Measurements from ENCODE around the gene UBE2K. TPM values are rescaled to one million over a fixed set of nuclear protein-coding genes. Genes with fewer than 3 reads are reported as not detected.
"Not testable (repeated sequence)": the region's sequence is repeated elsewhere in the genome, so short reads cannot be mapped to it uniquely, and the experiment has no call there.

Gene UBE2K
- total and polyA plus RNA-seq, 9 donors: 14.5 to 63.8 (median 52.2) TPM

DNA sequence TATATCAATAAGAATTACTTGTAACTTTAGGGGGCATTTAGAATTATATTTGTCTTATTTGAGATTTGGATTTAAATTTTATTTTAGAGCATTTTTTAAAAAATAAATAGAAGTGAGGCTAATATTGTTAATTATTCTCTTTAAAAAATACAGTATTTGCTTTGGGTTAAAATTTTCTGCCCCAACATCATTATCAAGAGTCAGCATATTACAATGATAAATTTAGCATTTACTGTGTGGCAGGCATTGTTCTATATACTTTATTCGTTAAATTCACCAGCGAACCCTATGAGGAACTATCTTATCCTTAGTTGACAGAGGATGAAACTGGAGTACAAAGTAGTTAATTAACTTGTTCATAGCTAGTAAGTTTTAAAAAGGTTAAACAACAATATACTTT, 34.0 kb downstream of the UBE2K start:
- H3K9me3 ChIP-seq: no peaks in the 10 kb centered on the region
- H3K36me3 ChIP-seq: no peaks in the 10 kb centered on the region
- no peak overlapping the region for H3K27ac ChIP-seq
- H3K4me1 ChIP-seq (ENCODE audit: insufficient read depth): no peaks in the 10 kb centered on the region
- DNase-seq: no peak
- TF ChIP-seq CTCF (IDR thresholded peaks at IDR 0.05) (no peak), EP300 (IDR thresholded peaks at IDR 0.05) (no peak), POLR2A (IDR thresholded peaks at IDR 0.05) (no peak)
- intact Hi-C loops (cut with DNase I): no loop called here
- no peaks in the 10 kb centered on the region for H3K27me3 ChIP-seq
- WGBS, 3 donors: 93 to 100% (median 96%) methylated on average over 2 of the region's 2 CpGs
- H3K4me3 ChIP-seq: no peak overlapping the region

GRCh38 chr4:39732728-39733127, 34.8 kb downstream of the UBE2K start:
- TF ChIP-seq POLR2A (IDR thresholded peaks at IDR 0.05): no peak
- no peak for TF ChIP-seq CTCF (IDR thresholded peaks at IDR 0.05)
- no peak for TF ChIP-seq EP300 (IDR thresholded peaks at IDR 0.05)
- no peak for DNase-seq
- H3K9me3 ChIP-seq: no peaks in the 10 kb centered on the region
- intact Hi-C loops (cut with DNase I): no loop called here
- H3K27ac ChIP-seq: no peak overlapping the region
- no peak overlapping the region for H3K4me3 ChIP-seq
- H3K27me3 ChIP-seq: no peaks in the 10 kb centered on the region
- WGBS, 3 donors: 41 to 75% (median 66%) methylated on average over 3 of the region's 3 CpGs
- no peaks in the 10 kb centered on the region for H3K36me3 ChIP-seq
- H3K4me1 ChIP-seq (ENCODE audit: insufficient read depth): no peaks in the 10 kb centered on the region

- 92 to 94% (median 93%) methylated on average over 10 of the region's 10 CpGs for WGBS, 3 donors
- H3K27ac ChIP-seq; H3K4me1 ChIP-seq (ENCODE audit: insufficient read depth); H3K9me3 ChIP-seq; DNase-seq; intact Hi-C loops (cut with DNase I); H3K27me3 ChIP-seq; H3K4me3 ChIP-seq; H3K36me3 ChIP-seq: not testable (repeated sequence)
Observed at GRCh38 chr4:39739591-39739990, 41.7 kb downstream of the UBE2K start.

DNA sequence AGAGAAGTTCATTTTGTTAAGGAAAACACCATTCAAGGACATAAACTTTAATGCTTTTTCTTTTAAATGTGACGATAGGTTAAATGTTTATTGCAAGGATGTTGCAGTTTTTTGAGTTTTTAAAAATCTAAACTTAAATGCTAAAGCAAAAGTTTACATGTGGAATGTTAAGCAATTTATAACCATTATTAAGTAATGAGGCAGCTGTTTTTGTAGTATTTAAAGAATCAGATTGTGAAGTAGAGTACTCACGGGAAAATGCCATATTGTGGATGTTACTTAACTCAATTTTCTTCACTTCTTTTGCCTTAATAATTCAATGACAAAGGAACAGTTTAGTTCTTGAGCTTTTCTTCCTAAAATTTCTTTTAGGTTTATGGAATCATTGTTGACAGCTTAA, 43.5 kb downstream of the UBE2K start:
- Histone ChIP-seq H3K27me3 (no peaks in the 10 kb centered on the region), H3K4me1 (ENCODE audit: insufficient read depth) (no peaks in the 10 kb centered on the region), H3K36me3 (no peaks in the 10 kb centered on the region), H3K27ac (no peak overlapping the region), H3K9me3 (no peaks in the 10 kb centered on the region), H3K4me3 (no peak overlapping the region)
- TF ChIP-seq CTCF (IDR thresholded peaks at IDR 0.05): no peak
- TF ChIP-seq EP300 (IDR thresholded peaks at IDR 0.05): no peak
- no peak for TF ChIP-seq POLR2A (IDR thresholded peaks at IDR 0.05)
- intact Hi-C loops (cut with DNase I): no loop called here
- no peak for DNase-seq
- WGBS, 3 donors: 88 to 89% (median 89%) methylated on average over 2 of the region's 2 CpGs

DNA sequence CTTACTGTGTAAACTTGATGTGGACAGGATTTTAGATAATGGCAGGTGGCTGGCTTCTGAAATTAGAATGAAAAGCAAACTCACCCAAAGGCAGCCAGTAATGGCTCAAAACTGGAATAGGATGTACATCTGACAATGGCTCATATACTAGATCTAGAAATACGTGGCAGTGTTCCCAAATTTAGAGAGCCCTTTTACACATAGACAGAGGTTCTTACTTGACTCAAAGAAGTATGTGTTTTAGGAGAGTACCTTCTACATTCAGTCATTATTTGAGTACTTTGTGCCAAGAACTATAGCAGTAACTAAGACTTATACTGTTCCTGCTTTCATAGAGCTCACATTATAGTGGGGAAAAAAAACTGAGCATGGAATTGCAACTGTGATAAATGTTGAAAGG, 48.0 kb downstream of the UBE2K start:
- no peaks in the 10 kb centered on the region for H3K36me3 ChIP-seq
- DNase-seq: no peak
- no peak overlapping the region for H3K4me3 ChIP-seq
- WGBS, 3 donors: 86 to 94% (median 91%) methylated on average over 1 of the region's 1 CpG
- no peaks in the 10 kb centered on the region for H3K27me3 ChIP-seq
- intact Hi-C loops (cut with DNase I): no loop called here
- H3K9me3 ChIP-seq: no peaks in the 10 kb centered on the region
- TF ChIP-seq POLR2A (IDR thresholded peaks at IDR 0.05) (no peak), EP300 (IDR thresholded peaks at IDR 0.05) (no peak), CTCF (IDR thresholded peaks at IDR 0.05) (no peak)
- H3K4me1 ChIP-seq (ENCODE audit: insufficient read depth): no peaks in the 10 kb centered on the region
- H3K27ac ChIP-seq: no peak overlapping the region
